ENCODE measurements around the gene PRKCB. TPM values are rescaled to one million over a fixed set of nuclear protein-coding genes. Genes with fewer than 3 reads are reported as not detected.

PRKCB gene
- total RNA-seq, 1 experiment from 2014 or later = not detected

- H3K4me2 ChIP-seq (ENCODE audit: low read length) = no peak overlapping the region
- no peaks in the 10 kb centered on the region for H3K9me2 ChIP-seq (replicated peaks; ENCODE audit: low read length)
- peaks cover 25% of the 10 kb centered on the region for H3K27me3 ChIP-seq (ENCODE audit: low read length)
- no peaks in the 10 kb centered on the region for H3K36me3 ChIP-seq (ENCODE audit: low read depth, low read length)
- TF ChIP-seq EZH2 (IDR thresholded peaks at IDR 0.05; ENCODE audit: low read length, unreplicated experiment) (no peak), CTCF (conservative IDR thresholded peaks at IDR 0.05; ENCODE audit: low read depth, low read length) (no peak), EZH2phosphoT487 (IDR thresholded peaks at IDR 0.05; ENCODE audit: borderline replicate concordance, low read length) (no peak)
- no peaks in the 10 kb centered on the region for H3F3A ChIP-seq (ENCODE audit: low read length, unreplicated experiment)
- POLR2A ChIA-PET (ENCODE audit: unreplicated experiment) = no interaction called here
- intact Hi-C loops (cut with micrococcal nuclease) = no loop called here
- BruUV-seq (replicated peaks) = no TSS peak
- DNase-seq (no peak), ATAC-seq (no peak)
- no peak overlapping the region for H2AFZ ChIP-seq (ENCODE audit: low read length)
- H3K27ac ChIP-seq (ENCODE audit: low read length) = no peak overlapping the region
- H3K79me2 ChIP-seq (ENCODE audit: low read length) = no peaks in the 10 kb centered on the region
- no peaks in the 10 kb centered on the region for H4K20me1 ChIP-seq (ENCODE audit: low read length)
- H3K9me3 ChIP-seq (ENCODE audit: low read length) = no peaks in the 10 kb centered on the region
- no peak overlapping the region for H3K9ac ChIP-seq (ENCODE audit: low read length)
- no peak overlapping the region for H3K4me3 ChIP-seq (ENCODE audit: low read length)
- no peaks in the 10 kb centered on the region for H3K4me1 ChIP-seq (ENCODE audit: insufficient read depth, low read length)
- CTCF ChIA-PET = interaction anchor here (0.6 kb wide), 1 partner anchor 639 kb away, joined by 3 read pairs; no protein-coding TSS in a partner anchor
Measured at GRCh38 chr16:23858542-23858941, 22.8 kb downstream of the PRKCB start.

DNA sequence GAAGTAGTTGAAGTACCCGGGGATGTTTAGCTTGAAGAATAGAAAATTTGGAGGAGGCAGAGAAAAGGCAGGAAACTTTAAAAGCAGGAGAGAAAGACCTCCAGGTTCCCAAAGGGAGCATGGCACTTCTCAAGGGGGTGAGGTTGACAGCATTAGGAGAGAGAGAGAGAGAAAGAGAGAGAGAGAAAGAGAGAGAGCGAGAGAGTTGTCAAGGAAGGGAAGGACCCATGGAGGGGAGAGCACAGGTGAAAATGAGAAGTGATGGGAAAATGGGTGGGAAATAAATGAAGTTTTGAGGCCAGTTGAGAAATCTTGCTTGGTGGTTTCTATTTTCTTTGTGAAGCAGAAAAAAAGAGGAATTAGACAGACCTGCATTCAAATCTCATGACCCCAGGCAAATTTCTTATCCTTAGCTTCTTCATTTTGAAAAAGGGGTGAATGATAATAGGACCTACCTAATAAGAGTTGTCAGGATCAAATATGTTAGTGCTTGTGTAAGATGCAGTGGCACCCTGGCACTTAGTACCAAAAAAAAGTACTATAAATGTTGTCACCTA, 24.0 kb downstream of the PRKCB start:
- no TSS peak for BruUV-seq (replicated peaks)
- Histone ChIP-seq H3K27ac (ENCODE audit: low read length) (no peak overlapping the region), H3F3A (ENCODE audit: low read length, unreplicated experiment) (no peaks in the 10 kb centered on the region), H3K4me2 (ENCODE audit: low read length) (no peak overlapping the region), H3K79me2 (ENCODE audit: low read length) (no peaks in the 10 kb centered on the region), H3K9me3 (ENCODE audit: low read length) (no peaks in the 10 kb centered on the region), H3K9me2 (replicated peaks; ENCODE audit: low read length) (no peaks in the 10 kb centered on the region), H3K27me3 (ENCODE audit: low read length) (peaks cover 34% of the 10 kb centered on the region), H2AFZ (ENCODE audit: low read length) (no peak overlapping the region), H3K36me3 (ENCODE audit: low read depth, low read length) (no peaks in the 10 kb centered on the region), H3K4me1 (ENCODE audit: insufficient read depth, low read length) (no peaks in the 10 kb centered on the region), H4K20me1 (ENCODE audit: low read length) (no peaks in the 10 kb centered on the region), H3K9ac (ENCODE audit: low read length) (no peak overlapping the region), H3K4me3 (ENCODE audit: low read length) (no peak overlapping the region)
- ChIA-PET CTCF (no interaction called here), POLR2A (ENCODE audit: unreplicated experiment) (no interaction called here)
- TF ChIP-seq EZH2phosphoT487 (IDR thresholded peaks at IDR 0.05; ENCODE audit: borderline replicate concordance, low read length) (no peak), EZH2 (IDR thresholded peaks at IDR 0.05; ENCODE audit: low read length, unreplicated experiment) (no peak), CTCF (conservative IDR thresholded peaks at IDR 0.05; ENCODE audit: low read depth, low read length) (no peak)
- DNase-seq = no peak
- intact Hi-C loops (cut with micrococcal nuclease) = no loop called here
- ATAC-seq = no peak

DNA sequence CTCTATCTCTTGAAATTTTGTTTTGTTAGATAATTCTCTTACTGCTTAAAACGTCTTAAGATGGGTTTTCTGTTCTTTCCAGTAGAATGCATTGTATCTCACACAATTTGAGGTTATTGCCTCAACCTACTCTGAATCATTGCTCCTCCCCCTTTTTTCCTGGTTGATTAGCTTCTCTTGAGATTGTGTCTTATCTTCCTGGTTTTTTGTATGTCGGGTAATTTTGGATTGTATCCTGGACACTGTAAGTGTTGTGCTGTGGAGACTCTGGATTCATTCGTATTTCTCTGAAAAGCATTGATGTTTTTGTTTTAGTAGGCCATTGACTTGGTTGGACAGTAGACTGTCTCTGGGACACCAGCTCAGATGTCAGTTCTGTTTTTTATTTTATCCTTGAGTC, 26.1 kb downstream of the PRKCB start:
- intact Hi-C loops (cut with micrococcal nuclease) = no loop called here
- BruUV-seq (replicated peaks) = no TSS peak
- TF ChIP-seq CTCF (conservative IDR thresholded peaks at IDR 0.05; ENCODE audit: low read depth, low read length) (no peak), EZH2phosphoT487 (IDR thresholded peaks at IDR 0.05; ENCODE audit: borderline replicate concordance, low read length) (no peak), EZH2 (IDR thresholded peaks at IDR 0.05; ENCODE audit: low read length, unreplicated experiment) (no peak)
- H3K27me3 ChIP-seq (ENCODE audit: low read length) = peaks cover 40% of the 10 kb centered on the region
- ATAC-seq (no peak), DNase-seq (no peak)
- no peaks in the 10 kb centered on the region for H3K9me2 ChIP-seq (replicated peaks; ENCODE audit: low read length)
- ChIA-PET POLR2A (ENCODE audit: unreplicated experiment) (no interaction called here), CTCF (no interaction called here)
- H3K36me3 ChIP-seq (ENCODE audit: low read depth, low read length) = no peaks in the 10 kb centered on the region
- H2AFZ ChIP-seq (ENCODE audit: low read length) = no peak overlapping the region
- no peak overlapping the region for H3K27ac ChIP-seq (ENCODE audit: low read length)
- H3K79me2 ChIP-seq (ENCODE audit: low read length) = no peaks in the 10 kb centered on the region
- no peak overlapping the region for H3K4me3 ChIP-seq (ENCODE audit: low read length)
- no peaks in the 10 kb centered on the region for H4K20me1 ChIP-seq (ENCODE audit: low read length)
- H3K9ac ChIP-seq (ENCODE audit: low read length) = no peak overlapping the region
- H3F3A ChIP-seq (ENCODE audit: low read length, unreplicated experiment) = no peaks in the 10 kb centered on the region
- H3K4me1 ChIP-seq (ENCODE audit: insufficient read depth, low read length) = no peaks in the 10 kb centered on the region
- no peak overlapping the region for H3K4me2 ChIP-seq (ENCODE audit: low read length)
- no peaks in the 10 kb centered on the region for H3K9me3 ChIP-seq (ENCODE audit: low read length)

Data from PC-3 (cell line).